ENCODE results near the gene FAM131B. TPM values are rescaled to one million over a fixed set of nuclear protein-coding genes. Genes with fewer than 3 reads are reported as not detected.

The FAM131B gene
- total RNA-seq, 4 donors from 2014 or later: 0.11 to 0.54 TPM; not detected in 2

GRCh38 chr7:143329471-143330170 lies 32.9 kb downstream of the FAM131B start:
- intact Hi-C loops (cut with DNase I): no loop called here
- Histone ChIP-seq H3K27ac (no peak overlapping the region), H3K9me3 (no peaks in the 10 kb centered on the region), H3K4me3 (replicated peaks in 1 of 3) (no peak overlapping the region), H3K4me1 (peaks cover 0 to 3% of the 10 kb centered on the region in 2 donors), H3K36me3 (no peaks in the 10 kb centered on the region), H3K27me3 (no peaks in the 10 kb centered on the region)
- 92 to 95% methylated on average over 10 of the region's 10 CpGs for WGBS, 2 donors
- no peak for DNase-seq
- TF ChIP-seq CTCF (IDR thresholded peaks at IDR 0.05) (no peak), POLR2A (IDR thresholded peaks at IDR 0.05) (no peak)

GRCh38 chr7:143327903-143328302 lies 34.6 kb downstream of the FAM131B start:
- 93 to 95% methylated on average over 5 of the region's 5 CpGs for whole genome bisulfite sequencing, 2 donors
- no peaks in the 10 kb centered on the region for H3K36me3 ChIP-seq
- H3K27me3 ChIP-seq: no peaks in the 10 kb centered on the region
- no peak for DNase-seq
- no peak overlapping the region for H3K4me3 ChIP-seq (replicated peaks in 1 of 3)
- intact Hi-C loops (cut with DNase I): no loop called here
- H3K9me3 ChIP-seq: no peaks in the 10 kb centered on the region
- H3K4me1 ChIP-seq: peaks cover 0 to 3% of the 10 kb centered on the region in 2 donors
- no peak overlapping the region for H3K27ac ChIP-seq
- TF ChIP-seq CTCF (IDR thresholded peaks at IDR 0.05) (no peak), POLR2A (IDR thresholded peaks at IDR 0.05) (no peak)

- no peak for TF ChIP-seq POLR2A (IDR thresholded peaks at IDR 0.05)
- no peak for TF ChIP-seq CTCF (IDR thresholded peaks at IDR 0.05)
- Histone ChIP-seq H3K27ac (no peak overlapping the region), H3K27me3 (no peaks in the 10 kb centered on the region), H3K9me3 (no peaks in the 10 kb centered on the region), H3K4me1 (peaks cover 0 to 3% of the 10 kb centered on the region in 2 donors), H3K36me3 (no peaks in the 10 kb centered on the region), H3K4me3 (replicated peaks in 1 of 3) (no peak overlapping the region)
- intact Hi-C loops (cut with DNase I): no loop called here
- WGBS, 2 donors: 80 to 83% methylated on average over 2 of the region's 2 CpGs
- no peak for DNase-seq
Measured at GRCh38 chr7:143325240-143325639, 37.3 kb downstream of the FAM131B start.

GRCh38 chr7:143323653-143324052 lies 38.9 kb downstream of the FAM131B start:
- no peak overlapping the region for H3K4me3 ChIP-seq (replicated peaks in 1 of 3)
- no peaks in the 10 kb centered on the region for H3K9me3 ChIP-seq
- H3K27me3 ChIP-seq: no peaks in the 10 kb centered on the region
- peaks cover 0 to 7% of the 10 kb centered on the region in 2 donors for H3K4me1 ChIP-seq
- no peak for DNase-seq
- no peak overlapping the region for H3K27ac ChIP-seq
- WGBS, 2 donors: 71 to 77% methylated on average over 12 of the region's 12 CpGs
- TF ChIP-seq POLR2A (IDR thresholded peaks at IDR 0.05) (no peak), CTCF (IDR thresholded peaks at IDR 0.05) (no peak)
- H3K36me3 ChIP-seq: no peaks in the 10 kb centered on the region
- intact Hi-C loops (cut with DNase I): loop anchor here (5.0 kb wide), 1 partner anchor 39 kb away; the partner anchor contains the start of gene FAM131B

Measured in thyroid gland (tissue), 4 donors.